Left cardiac atrium (tissue), 4 donors: ENCODE results near the gene FANCC. TPM values are rescaled to one million over a fixed set of nuclear protein-coding genes. Genes with fewer than 3 reads are reported as not detected.
A peak's percentile ranks its signal among the peaks of the same experiment; 100 is the strongest.

ENCODE experiments used
- ATAC-seq, 2 donors: fragments of 200-7000 bp; cut with Tn5 transposase; one replicate each; pipeline ENCODE4 v1.9.1; 2020; ENCODE audit warnings: mild to moderate bottlenecking in 2 of 2, moderate library complexity in 2 of 2
- DNase-seq: peaks from one replicate; pipeline ENCODE4 v3.0.0-alpha.2; 2020
- intact Hi-C, 2 donors: fragments of 100-400 bp; cut with DNase I; formaldehyde crosslinking; loops; one replicate each; pipeline versions ENCODE4 v1.14.1 to v1.15.1; 2022 to 2023
- total RNA-seq, 2 donors: library from RNA; stranded (reverse); fragmentation: NEBNext Ultra II Directional; extraction: Animal tissue kit (Norgen Biotek cat#: 25700); gene quantifications; one replicate each; pipeline ENCODE4 v1.2.1, GENCODE V29; 2021
- donor health status: DM: no; HTN: yes; CAD: no.
- donor health status: DM: no; HTN: yes; CAD: no; lungs with severe emphysema.
- donor health status: DM: yes; HTN: yes; CAD: no.
- donor health status: Dilated cardiomyopathy.

FANCC gene
- total RNA-seq, 2 donors from 2014 or later = 5.0 to 6.2 TPM

DNA sequence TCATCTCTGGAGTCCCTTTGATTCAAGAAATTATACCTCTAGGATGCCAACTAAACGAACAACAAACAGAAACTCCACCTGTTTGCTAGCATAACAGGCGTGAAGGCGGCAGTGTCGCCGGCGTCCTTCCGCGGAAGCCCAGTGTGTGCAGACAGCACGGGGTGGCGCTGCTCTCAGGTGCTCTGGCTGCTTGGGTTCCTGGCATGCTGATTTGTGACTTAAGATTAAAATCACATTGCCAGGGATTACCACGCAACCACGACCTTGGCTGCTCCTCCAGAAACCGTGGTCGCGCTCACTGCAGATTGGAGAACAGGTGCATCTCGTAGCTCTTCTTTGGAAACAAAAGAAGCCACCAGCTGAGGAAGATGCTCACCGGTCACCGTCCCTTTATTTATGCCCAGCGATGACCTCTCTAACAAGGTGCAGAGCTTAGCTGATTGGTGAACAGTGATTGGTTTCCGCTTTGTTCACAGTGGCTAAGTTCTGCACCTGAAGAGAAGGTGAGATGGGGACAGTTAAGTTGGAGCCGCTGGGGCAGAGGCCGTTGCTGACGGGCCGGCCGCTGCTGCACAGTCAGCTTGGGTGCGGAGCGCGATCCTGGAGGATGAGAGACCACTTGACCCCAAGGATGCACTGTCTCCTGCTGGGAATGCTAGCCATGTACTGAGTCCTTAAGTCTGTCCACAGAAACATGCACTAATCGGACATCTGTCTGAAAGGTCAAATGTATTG lies 232.3 kb downstream of the FANCC start:
- ATAC-seq = no peak
- intact Hi-C loops = no loop called here
- no peak for DNase-seq

DNA sequence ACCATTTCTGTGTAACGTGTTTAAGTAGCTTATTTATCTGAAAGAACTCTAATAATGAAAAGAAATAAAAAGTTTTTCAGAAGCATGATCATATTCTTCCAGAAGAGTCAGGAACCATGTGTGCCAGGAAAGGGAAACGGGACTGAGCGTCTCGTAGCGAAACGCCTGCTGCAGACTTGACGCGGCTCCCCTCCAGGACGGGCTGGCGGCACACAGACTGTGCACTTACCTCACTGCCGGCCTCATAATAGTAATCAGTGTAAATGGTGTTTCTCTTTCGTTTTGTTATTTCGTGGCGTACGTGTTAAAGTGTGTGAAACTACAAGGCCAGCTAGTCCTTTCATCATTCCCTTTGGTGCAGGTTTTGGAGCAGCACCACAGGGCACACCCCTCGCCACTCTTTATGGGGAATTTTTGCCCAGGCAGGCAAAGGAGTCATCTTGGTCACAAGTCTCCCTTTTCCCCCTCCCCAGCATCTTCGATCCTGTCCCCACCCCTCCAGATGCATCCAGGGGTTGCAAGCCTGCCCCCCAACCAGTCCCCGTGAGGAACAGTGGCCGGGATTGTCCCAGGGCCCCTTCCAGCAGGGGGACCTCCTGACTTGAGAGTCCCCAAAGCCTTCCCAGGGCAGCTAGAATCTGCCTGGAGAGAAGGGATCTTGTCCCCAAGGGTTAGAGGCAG lies 233.1 kb downstream of the FANCC start:
- ATAC-seq (peak in 1 of 2 donors; percentile 14), DNase-seq (no peak)
- intact Hi-C loops = no loop called here

GRCh38 chr9:95083086-95083768 lies 234.3 kb downstream of the FANCC start:
- no peak for DNase-seq
- ATAC-seq = no peak
- intact Hi-C loops = no loop called here

- ATAC-seq (no peak), DNase-seq (no peak)
- intact Hi-C loops = no loop called here
Observed at GRCh38 chr9:95082401-95083084, 235.0 kb downstream of the FANCC start.

GRCh38 chr9:95081998-95082397 lies 235.5 kb downstream of the FANCC start:
- no peak for DNase-seq
- intact Hi-C loops = no loop called here
- ATAC-seq = no peak

DNA sequence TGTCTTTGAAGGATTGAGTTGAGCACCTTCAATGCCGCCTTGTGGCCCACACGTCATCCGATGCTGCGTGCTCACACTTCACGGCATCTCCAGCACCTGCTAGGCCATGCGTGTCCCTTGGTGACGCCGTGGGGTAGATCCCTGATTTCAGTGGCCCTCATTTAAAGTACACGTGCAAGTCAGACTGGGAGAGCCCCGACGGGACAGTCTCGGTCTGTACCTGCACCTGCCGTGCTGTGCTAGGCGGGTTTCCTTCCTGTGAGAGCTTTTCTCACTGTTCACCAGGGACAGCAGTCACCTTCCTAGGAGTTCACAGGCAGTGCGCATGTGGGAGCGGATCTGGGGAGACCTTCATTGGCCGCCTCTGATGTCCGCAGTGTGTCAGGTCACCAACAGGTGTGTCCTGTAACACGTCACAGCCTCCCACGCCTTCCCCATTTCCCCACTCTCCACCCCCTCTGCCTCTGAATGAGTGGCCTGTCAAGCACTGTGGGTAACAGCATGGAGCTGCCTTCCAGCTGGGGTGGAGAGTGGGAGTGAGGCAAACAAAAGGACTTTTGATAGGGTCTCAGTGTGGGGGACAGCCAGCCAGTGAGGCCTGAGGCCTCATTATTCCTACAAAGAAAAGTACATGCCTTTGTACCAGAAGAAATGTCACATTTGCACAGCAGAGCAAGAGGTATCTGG lies 236.4 kb downstream of the FANCC start:
- ATAC-seq (peak in 1 of 2 donors; percentile 1), DNase-seq (no peak)
- intact Hi-C loops = no loop called here

GRCh38 chr9:95079461-95079860 lies 238.0 kb downstream of the FANCC start:
- DNase-seq (no peak), ATAC-seq (no peak)
- intact Hi-C loops = no loop called here

DNA sequence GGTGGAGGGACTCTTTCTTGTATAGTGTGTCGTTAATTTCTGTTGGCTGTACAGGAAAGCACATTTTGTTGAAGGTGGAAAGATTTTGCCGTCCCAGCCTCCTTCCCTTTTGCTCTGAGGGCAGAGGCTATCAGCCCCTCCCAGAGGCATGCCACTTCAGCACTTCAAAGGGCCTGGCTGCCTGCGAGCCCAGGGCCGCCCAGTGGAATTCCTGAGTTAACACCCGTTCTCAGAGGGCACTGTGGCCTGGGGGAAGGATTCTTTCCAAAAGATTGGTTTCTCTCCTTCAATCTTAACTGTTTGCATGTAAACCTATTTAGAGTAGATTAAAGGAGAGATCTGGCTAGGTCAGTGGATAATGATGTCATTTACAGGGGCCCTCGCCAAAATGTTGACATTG lies 238.6 kb downstream of the FANCC start:
- no peak for DNase-seq
- intact Hi-C loops = no loop called here

GRCh38 chr9:95078511-95078910 lies 239.0 kb downstream of the FANCC start:
- intact Hi-C loops = no loop called here

More for the DNA sequence above, 238.6 kb downstream of the FANCC start:
- ATAC-seq = peak; percentile 42 to 57

GRCh38 chr9:95077766-95078370 lies 239.6 kb downstream of the FANCC start:
- ATAC-seq = peak in 1 of 2 donors; percentile 29
- intact Hi-C loops = no loop called here
- DNase-seq = no peak

More at GRCh38 chr9:95078511-95078910, 239.0 kb downstream of the FANCC start:
- ATAC-seq = peak in 1 of 2 donors; percentile 2
- no peak for DNase-seq

- intact Hi-C loops = no loop called here
- DNase-seq = no peak
- ATAC-seq = peak in 1 of 2 donors; percentile 31
Observed at GRCh38 chr9:95077053-95077765, 240.3 kb downstream of the FANCC start.

DNA sequence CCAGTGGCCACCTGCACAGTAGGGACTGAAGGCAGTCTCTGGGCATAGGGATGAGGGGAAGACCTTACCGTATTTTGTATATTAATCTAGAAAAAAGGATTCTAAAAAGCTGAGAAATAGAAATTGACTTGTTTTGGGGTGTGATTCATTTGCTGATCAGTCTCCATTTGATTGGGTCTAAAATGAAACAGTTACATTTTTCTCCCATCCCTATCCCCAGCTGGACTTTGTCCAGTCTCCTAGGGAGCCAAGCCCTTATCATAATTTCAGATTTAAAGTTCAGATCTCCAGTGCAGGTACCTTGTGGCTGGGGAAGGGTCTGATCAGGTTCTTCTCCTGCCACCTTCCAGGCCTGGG lies 240.8 kb downstream of the FANCC start:
- intact Hi-C loops = no loop called here
- ATAC-seq = no peak
- DNase-seq = no peak

GRCh38 chr9:95075700-95076099 lies 241.8 kb downstream of the FANCC start:
- peak; percentile 9 to 38 for ATAC-seq
- no peak for DNase-seq
- intact Hi-C loops = no loop called here

GRCh38 chr9:95074632-95075031 lies 242.9 kb downstream of the FANCC start:
- ATAC-seq = no peak
- DNase-seq = no peak
- intact Hi-C loops = no loop called here

DNA sequence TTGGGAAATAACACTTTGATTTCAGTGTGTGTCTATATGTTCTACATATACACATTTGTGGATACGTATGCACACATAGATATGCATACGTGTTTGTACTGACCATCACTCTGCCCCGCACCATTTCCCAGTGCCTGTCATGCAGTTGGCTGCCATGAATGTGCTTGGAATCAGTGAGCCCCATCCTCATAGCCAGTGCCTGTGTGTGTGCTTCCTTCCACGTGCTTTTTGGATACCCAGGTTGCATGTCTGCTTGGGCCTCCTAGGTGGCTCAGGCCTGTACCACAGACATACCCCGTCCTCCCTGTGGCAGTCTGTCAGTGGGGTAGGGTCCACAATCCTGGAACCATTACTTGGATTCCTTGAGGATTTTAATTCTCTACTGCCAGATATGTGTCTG lies 243.6 kb downstream of the FANCC start:
- DNase-seq (no peak), ATAC-seq (no peak)
- intact Hi-C loops = no loop called here

DNA sequence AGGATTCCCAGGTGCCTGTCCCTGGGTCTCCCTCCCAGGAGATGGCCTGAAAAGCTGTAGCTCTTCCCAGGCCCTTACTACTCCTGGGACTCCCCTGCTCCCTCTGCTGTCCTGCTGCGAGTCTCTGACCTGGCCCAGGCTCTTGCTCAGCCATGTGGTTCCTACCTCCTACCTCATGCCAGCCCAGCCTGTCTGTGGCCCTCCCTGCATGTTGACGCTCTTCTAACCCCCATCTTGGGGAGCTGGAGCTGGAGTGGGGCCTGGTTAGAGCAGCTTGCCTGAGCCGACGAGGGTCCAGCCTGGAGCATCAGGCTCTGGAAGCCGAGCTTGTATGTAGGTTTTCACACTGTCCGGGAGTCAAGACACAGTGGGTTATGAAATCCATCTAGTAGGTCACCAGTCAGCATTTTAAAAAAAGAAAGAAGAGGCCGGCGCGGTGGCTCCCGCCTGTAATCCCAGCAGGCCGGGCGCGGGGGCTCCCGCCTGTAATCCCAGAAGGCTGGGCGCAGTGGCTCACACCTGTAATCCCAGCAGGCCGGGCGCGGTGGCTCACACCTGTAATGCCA lies 244.4 kb downstream of the FANCC start:
- peak; percentile 7 to 31 for ATAC-seq
- DNase-seq = no peak
- intact Hi-C loops = no loop called here

DNA sequence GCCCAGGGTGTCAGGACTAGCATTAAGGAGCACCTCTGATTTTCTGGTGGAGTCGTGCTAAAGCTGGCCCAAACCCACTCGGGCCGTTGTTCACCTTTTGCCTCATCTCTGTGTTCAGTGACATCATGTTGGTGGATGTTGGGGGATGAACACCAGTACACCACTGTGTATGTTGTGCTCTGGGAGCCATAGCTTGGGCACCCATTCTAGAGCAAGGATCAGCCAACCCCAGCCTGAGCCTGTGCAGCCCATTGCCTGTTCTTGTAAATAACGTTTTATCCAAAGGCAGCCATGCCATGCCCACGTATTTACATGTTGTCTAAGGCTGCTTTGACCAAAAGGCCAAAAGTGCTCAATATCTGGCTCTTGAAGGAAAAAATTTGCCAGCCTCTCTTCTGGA lies 245.6 kb downstream of the FANCC start:
- intact Hi-C loops = no loop called here
- no peak for DNase-seq
- ATAC-seq = no peak

DNA sequence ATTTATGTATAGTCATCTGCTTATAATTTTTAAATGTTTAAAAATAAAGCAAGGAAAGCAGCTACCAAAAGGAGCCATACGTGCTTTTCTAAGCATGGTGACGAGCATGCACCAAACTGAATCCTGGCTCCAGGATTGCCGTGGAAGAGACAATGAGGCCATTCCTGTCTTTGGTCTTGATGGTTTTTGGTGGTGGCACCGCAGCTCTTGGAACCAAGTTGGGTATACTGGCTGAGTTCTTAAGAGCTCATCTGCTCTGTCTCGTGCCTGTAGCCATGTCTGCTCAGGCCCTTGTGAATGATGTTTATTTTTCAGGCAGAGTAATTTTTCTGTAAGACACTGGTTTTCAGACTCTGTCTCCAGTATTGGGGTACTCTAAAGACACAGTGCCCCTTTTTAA lies 246.1 kb downstream of the FANCC start:
- intact Hi-C loops = no loop called here
- no peak for ATAC-seq
- no peak for DNase-seq
